Stomach (tissue), 4 donors: Measurements from ENCODE around the gene FNBP1L.

Source experiments
- POLR2AphosphoS5 ChIP-seq, 3 donors: sonication (generic); formaldehyde crosslinking; IDR thresholded peaks; one replicate each; pipeline ENCODE4 v1.6.1; 2016; ENCODE audit warnings: antibody characterized with exemption in 3 of 3
- TF ChIP-seq, protein P1 (sequence below), 7 experiments: fragments of 450-650 bp in 4 of 7; fragments of 200-600 bp in 3 of 7; sonication (generic) in 3 of 7; IDR thresholded peaks; one replicate each; pipeline ENCODE4 v1.5.1; 2016 to 2019; ENCODE audit warnings: antibody characterized with exemption in 7 of 7, control low read depth in 2 of 7, mild to moderate bottlenecking in 1 of 7

DNA sequence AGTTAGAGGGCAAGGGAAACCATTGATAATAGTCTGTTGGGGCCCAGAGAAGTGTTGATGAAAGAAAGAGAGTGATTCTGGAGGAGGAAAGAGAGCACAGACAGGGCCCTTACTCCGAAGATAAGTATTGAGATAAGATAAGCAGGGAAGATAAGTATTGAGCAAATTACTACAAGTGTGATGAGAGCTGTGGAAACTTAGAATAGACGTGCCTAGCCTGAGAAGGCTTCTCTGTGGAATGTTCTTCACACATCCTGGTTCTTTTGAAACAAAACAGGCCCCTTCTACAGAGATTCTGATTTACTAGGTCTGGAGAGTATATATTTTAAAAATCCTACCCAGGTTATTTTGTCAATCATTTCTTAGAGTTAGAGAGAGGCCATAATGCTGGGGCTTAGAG is 26.4 kb downstream of the FNBP1L start:
- no peak for TF ChIP-seq POLR2AphosphoS5 (IDR thresholded peaks at IDR 0.05)
- TF ChIP-seq, protein P1, sequence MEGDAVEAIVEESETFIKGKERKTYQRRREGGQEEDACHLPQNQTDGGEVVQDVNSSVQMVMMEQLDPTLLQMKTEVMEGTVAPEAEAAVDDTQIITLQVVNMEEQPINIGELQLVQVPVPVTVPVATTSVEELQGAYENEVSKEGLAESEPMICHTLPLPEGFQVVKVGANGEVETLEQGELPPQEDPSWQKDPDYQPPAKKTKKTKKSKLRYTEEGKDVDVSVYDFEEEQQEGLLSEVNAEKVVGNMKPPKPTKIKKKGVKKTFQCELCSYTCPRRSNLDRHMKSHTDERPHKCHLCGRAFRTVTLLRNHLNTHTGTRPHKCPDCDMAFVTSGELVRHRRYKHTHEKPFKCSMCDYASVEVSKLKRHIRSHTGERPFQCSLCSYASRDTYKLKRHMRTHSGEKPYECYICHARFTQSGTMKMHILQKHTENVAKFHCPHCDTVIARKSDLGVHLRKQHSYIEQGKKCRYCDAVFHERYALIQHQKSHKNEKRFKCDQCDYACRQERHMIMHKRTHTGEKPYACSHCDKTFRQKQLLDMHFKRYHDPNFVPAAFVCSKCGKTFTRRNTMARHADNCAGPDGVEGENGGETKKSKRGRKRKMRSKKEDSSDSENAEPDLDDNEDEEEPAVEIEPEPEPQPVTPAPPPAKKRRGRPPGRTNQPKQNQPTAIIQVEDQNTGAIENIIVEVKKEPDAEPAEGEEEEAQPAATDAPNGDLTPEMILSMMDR (IDR thresholded peaks at IDR 0.05), result no peak
